HEK293T (cell line): ENCODE measurements around the gene HCN3.

ENCODE experiments used
- CTBP1 ChIP-seq: fragments of 450-650 bp; IDR thresholded peaks from 2 replicates; pipeline ENCODE4 v1.6.1; 2016; ENCODE audit warnings: borderline replicate concordance
- FOXA1 ChIP-seq: fragments of 450-650 bp; IDR thresholded peaks from 2 replicates; pipeline ENCODE4 v1.6.1; 2016; ENCODE audit warnings: mild to moderate bottlenecking
- FOXM1 ChIP-seq: fragments of 450-650 bp; IDR thresholded peaks from 2 replicates; pipeline ENCODE4 v1.6.1; 2017; ENCODE audit warnings: mild to moderate bottlenecking, borderline replicate concordance
- HDGF ChIP-seq: fragments of 450-650 bp; IDR thresholded peaks from 2 replicates; pipeline ENCODE4 v1.6.1; 2017; ENCODE audit warnings: antibody characterized with exemption, borderline replicate concordance
- L3MBTL2 ChIP-seq: fragments of 450-650 bp; conservative IDR thresholded peaks from 2 replicates; pipeline ENCODE4 v1.6.1; 2016; ENCODE audit warnings: mild to moderate bottlenecking
- NFRKB ChIP-seq: fragments of 450-650 bp; IDR thresholded peaks from 2 replicates; pipeline ENCODE4 v1.6.1; 2016; ENCODE audit warnings: mild to moderate bottlenecking, moderate library complexity
- SP1 ChIP-seq: fragments of 450-650 bp; IDR thresholded peaks from 2 replicates; pipeline ENCODE4 v1.6.1; 2017
- SUZ12 ChIP-seq: fragments of 450-650 bp; IDR thresholded peaks from 2 replicates; pipeline ENCODE4 v1.6.1; 2016; ENCODE audit warnings: mild to moderate bottlenecking
- TARDBP ChIP-seq: fragments of 450-650 bp; IDR thresholded peaks from 2 replicates; pipeline ENCODE4 v1.6.1; 2016
- TF ChIP-seq, protein P1 (sequence below): fragments of 450-650 bp; IDR thresholded peaks from 2 replicates; pipeline ENCODE4 v1.6.1; 2016

DNA sequence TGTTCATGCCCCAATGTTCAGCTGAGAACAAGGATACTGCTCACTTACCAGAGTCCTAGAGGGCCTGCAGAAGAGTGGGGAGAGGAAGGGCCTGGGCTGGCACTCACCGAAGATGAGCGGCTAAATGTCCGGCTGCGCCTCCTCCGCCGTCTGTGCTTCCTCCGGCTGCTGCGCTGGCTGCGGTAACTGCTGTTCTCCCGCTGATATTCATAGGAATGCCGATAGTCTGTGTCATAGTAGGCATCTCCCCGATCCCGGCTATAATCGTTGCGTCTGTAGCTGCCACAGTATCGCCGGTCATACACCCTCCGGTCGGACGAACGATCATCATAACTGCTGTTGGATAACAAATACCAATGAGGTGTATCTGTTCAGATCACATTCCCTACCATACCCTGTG is 7.9 kb upstream of the HCN3 start:
- TF ChIP-seq FOXM1 = no peak
- TF ChIP-seq SP1 = no peak
- TF ChIP-seq HDGF = no peak
- no peak for TF ChIP-seq L3MBTL2
- TF ChIP-seq CTBP1 = no peak
- TF ChIP-seq SUZ12 = no peak
- no peak for TF ChIP-seq TARDBP
- no peak for TF ChIP-seq NFRKB
- TF ChIP-seq, protein P1, sequence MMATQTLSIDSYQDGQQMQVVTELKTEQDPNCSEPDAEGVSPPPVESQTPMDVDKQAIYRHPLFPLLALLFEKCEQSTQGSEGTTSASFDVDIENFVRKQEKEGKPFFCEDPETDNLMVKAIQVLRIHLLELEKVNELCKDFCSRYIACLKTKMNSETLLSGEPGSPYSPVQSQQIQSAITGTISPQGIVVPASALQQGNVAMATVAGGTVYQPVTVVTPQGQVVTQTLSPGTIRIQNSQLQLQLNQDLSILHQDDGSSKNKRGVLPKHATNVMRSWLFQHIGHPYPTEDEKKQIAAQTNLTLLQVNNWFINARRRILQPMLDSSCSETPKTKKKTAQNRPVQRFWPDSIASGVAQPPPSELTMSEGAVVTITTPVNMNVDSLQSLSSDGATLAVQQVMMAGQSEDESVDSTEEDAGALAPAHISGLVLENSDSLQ = no peak
- TF ChIP-seq FOXA1 = no peak
